ENCODE data around the gene NBPF8.
"Not testable (repeated sequence)": the region's sequence is repeated elsewhere in the genome, so short reads cannot be mapped to it uniquely, and the experiment has no call there.

Gene NBPF8

DNA sequence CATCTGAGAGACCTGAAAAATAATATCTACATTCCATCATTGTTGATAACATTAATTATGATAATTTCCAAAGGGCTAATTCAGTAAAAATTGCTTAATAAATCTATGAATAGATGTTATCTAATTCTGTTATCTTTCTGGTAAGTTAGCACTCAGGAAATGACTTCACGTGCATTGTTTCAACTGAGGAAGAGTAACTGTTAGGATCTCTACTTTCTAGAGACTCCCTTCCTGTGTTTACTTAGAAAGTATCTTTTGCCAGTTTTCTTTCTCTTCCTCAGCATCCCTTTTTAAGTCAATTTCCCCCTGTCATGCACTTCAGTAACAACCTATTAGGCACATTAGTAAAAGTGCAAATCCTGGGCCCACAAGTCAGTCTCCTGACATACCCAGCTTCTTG, 9.5 kb upstream of the NBPF8 start:
- not testable (repeated sequence) for H2AFZ ChIP-seq (ENCODE audit: low read length); H3K9ac ChIP-seq (ENCODE audit: low read length); H3K36me3 ChIP-seq (ENCODE audit: insufficient read depth, low read length); H3F3A ChIP-seq (ENCODE audit: insufficient read depth, low read length); H3K9me2 ChIP-seq (ENCODE audit: low read depth, low read length); H3K79me2 ChIP-seq (ENCODE audit: insufficient read depth, low read length); H3K4me3 ChIP-seq (ENCODE audit: low read depth, low read length, poor library complexity, severe bottlenecking); H3K4me2 ChIP-seq (ENCODE audit: low read length); H3K27me3 ChIP-seq (ENCODE audit: insufficient read depth, low read length); H3K4me1 ChIP-seq (ENCODE audit: insufficient read depth, low read length, severe bottlenecking); H3K9me3 ChIP-seq (ENCODE audit: low read length); H3K27ac ChIP-seq (ENCODE audit: low read depth, low read length, poor library complexity, severe bottlenecking); H4K20me1 ChIP-seq (ENCODE audit: insufficient read depth, low read length)

DNA sequence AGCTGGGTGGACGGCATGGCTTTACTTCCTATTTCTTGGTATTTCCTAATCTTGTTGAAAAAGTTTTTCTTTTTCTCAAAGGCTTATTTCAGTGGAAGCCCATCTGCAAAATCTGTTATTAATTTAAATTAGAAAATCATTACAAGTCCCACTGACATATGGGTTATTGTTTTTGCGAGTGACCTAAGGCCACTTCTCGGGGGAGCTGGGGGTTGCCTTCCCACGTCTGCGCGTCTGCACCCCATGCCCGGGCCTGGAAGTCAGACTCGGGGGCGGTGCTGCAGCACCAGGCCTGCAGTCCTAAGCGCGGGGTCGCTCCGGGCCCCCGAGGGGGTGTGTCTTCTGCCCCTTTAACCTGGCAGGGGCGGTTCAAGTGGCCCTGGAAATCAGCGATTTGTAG, 384 bp upstream of the NBPF8 start:
- Histone ChIP-seq H3K4me2 (ENCODE audit: low read length) (peak overlapping the region; percentile 32; the same call in 1 of the 2 replicates), H3K4me3 (ENCODE audit: low read depth, low read length, poor library complexity, severe bottlenecking) (peak overlapping the region; percentile 64)
- not testable (repeated sequence) for H3K9ac ChIP-seq (ENCODE audit: low read length); H3K79me2 ChIP-seq (ENCODE audit: insufficient read depth, low read length); H4K20me1 ChIP-seq (ENCODE audit: insufficient read depth, low read length); H3K27ac ChIP-seq (ENCODE audit: low read depth, low read length, poor library complexity, severe bottlenecking); H3K4me1 ChIP-seq (ENCODE audit: insufficient read depth, low read length, severe bottlenecking); H3K36me3 ChIP-seq (ENCODE audit: insufficient read depth, low read length); H3K9me2 ChIP-seq (ENCODE audit: low read depth, low read length); H2AFZ ChIP-seq (ENCODE audit: low read length); H3K9me3 ChIP-seq (ENCODE audit: low read length); H3K27me3 ChIP-seq (ENCODE audit: insufficient read depth, low read length); H3F3A ChIP-seq (ENCODE audit: insufficient read depth, low read length)

DNA sequence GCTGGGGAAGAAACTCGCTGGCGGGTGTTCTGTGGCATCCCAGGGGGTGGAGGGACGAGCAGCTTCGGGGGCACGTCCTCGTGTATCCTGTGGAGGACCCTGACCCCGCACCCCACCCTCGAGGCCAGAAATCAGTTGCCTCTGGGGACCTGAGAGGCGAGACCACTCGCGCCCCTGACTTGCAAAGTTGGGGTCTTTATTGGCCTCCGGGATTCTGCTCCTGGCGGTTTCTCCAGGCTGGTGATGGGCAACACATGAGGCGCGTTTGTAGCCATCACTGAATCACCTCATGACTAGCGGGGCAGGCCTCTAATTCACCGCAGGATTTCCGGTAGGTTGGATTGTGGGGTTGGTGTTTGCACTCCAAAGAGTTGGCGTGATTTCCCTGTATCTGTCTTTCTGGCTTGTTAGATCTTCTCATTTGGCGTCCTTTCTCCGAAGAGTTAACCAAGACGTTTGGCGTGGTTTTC, 692 bp downstream of the NBPF8 start:
- Histone ChIP-seq H3K9ac (ENCODE audit: low read length) (peak overlapping the region; percentile 59), H3K4me2 (ENCODE audit: low read length) (peak overlapping the region; percentile 76), H3K27ac (ENCODE audit: low read depth, low read length, poor library complexity, severe bottlenecking) (peak overlapping the region; percentile 30), H3K4me3 (ENCODE audit: low read depth, low read length, poor library complexity, severe bottlenecking) (peak overlapping the region; percentile 64)
- not testable (repeated sequence) for H4K20me1 ChIP-seq (ENCODE audit: insufficient read depth, low read length); H3K4me1 ChIP-seq (ENCODE audit: insufficient read depth, low read length, severe bottlenecking); H3K9me2 ChIP-seq (ENCODE audit: low read depth, low read length); H3K9me3 ChIP-seq (ENCODE audit: low read length); H3K27me3 ChIP-seq (ENCODE audit: insufficient read depth, low read length); H3F3A ChIP-seq (ENCODE audit: insufficient read depth, low read length); H2AFZ ChIP-seq (ENCODE audit: low read length); H3K36me3 ChIP-seq (ENCODE audit: insufficient read depth, low read length); H3K79me2 ChIP-seq (ENCODE audit: insufficient read depth, low read length)

DNA sequence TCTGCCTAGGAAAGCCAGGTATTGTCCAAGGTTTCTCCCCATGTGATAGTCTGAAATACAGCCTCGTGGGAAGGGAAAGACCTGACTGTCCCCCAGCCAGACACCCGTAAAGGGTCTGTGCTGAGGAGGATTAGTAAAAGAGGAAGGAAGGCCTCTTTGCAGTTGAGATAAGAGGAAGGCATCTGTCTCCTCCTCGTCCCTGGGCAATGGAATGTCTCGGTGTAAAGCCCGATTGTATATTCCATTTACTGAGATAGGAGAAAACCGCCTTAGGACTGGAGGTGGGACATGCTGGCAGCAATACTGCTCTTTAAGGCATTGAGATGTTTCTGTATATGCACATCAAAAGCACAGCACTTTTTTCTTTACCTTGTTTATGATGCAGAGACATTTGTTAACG, 10.2 kb downstream of the NBPF8 start:
- not testable (repeated sequence) for H3K9ac ChIP-seq (ENCODE audit: low read length); H4K20me1 ChIP-seq (ENCODE audit: insufficient read depth, low read length); H3K4me1 ChIP-seq (ENCODE audit: insufficient read depth, low read length, severe bottlenecking); H2AFZ ChIP-seq (ENCODE audit: low read length); H3K27me3 ChIP-seq (ENCODE audit: insufficient read depth, low read length); H3K4me2 ChIP-seq (ENCODE audit: low read length); H3K36me3 ChIP-seq (ENCODE audit: insufficient read depth, low read length); H3K79me2 ChIP-seq (ENCODE audit: insufficient read depth, low read length); H3K9me2 ChIP-seq (ENCODE audit: low read depth, low read length); H3K27ac ChIP-seq (ENCODE audit: low read depth, low read length, poor library complexity, severe bottlenecking); H3F3A ChIP-seq (ENCODE audit: insufficient read depth, low read length); H3K4me3 ChIP-seq (ENCODE audit: low read depth, low read length, poor library complexity, severe bottlenecking); H3K9me3 ChIP-seq (ENCODE audit: low read length)

DNA sequence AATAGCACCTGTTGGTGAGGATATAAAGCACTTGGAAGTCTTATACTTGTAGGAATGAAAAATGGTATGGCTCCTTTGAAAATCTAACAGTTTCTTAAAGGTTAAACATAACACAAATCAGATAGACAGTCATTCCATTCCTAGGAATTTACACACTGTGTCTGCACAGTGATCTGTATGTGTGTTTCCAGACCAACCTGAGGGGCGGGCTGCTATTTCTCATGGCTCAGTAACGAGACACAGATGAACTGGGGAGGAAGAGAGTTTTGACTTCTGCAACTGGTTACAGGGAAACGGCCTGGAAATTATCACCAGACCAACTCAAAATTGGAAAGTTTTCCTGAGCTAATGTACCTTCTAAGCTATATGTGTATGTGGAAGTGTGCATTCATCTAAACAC, 16.8 kb downstream of the NBPF8 start:
- not testable (repeated sequence) for H3K4me3 ChIP-seq (ENCODE audit: low read depth, low read length, poor library complexity, severe bottlenecking); H3K27me3 ChIP-seq (ENCODE audit: insufficient read depth, low read length); H3K9ac ChIP-seq (ENCODE audit: low read length)

DNA sequence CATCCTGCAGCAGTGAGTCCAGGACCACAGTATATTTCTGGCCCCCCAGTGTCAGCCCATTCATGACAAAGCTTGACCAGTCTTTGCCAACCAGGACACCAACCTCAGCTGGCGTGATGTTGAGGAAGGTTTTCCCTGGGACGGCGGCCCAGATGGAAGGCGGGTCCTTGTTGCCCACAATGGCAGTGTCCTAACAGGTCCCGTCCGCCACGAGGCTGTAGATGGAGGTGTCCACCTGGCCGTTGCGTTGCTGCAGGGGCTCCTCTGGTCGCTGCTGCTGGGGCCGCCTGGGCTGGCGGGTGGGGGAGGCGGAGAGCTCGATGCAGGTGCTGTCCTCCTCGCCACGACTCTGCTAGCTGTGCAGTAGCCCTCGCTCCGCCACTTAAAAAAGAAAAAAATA, 19.0 kb downstream of the NBPF8 start:
- not testable (repeated sequence) for H3K9ac ChIP-seq (ENCODE audit: low read length); H3F3A ChIP-seq (ENCODE audit: insufficient read depth, low read length); H3K36me3 ChIP-seq (ENCODE audit: insufficient read depth, low read length); H3K9me2 ChIP-seq (ENCODE audit: low read depth, low read length); H3K27me3 ChIP-seq (ENCODE audit: insufficient read depth, low read length); H2AFZ ChIP-seq (ENCODE audit: low read length); H3K79me2 ChIP-seq (ENCODE audit: insufficient read depth, low read length); H3K4me1 ChIP-seq (ENCODE audit: insufficient read depth, low read length, severe bottlenecking); H3K4me2 ChIP-seq (ENCODE audit: low read length); H3K4me3 ChIP-seq (ENCODE audit: low read depth, low read length, poor library complexity, severe bottlenecking); H4K20me1 ChIP-seq (ENCODE audit: insufficient read depth, low read length); H3K27ac ChIP-seq (ENCODE audit: low read depth, low read length, poor library complexity, severe bottlenecking); H3K9me3 ChIP-seq (ENCODE audit: low read length)

More for the DNA sequence above, 16.8 kb downstream of the NBPF8 start:
- H3K9me2 ChIP-seq (ENCODE audit: low read depth, low read length); H3K4me1 ChIP-seq (ENCODE audit: insufficient read depth, low read length, severe bottlenecking); H3K79me2 ChIP-seq (ENCODE audit: insufficient read depth, low read length); H3K36me3 ChIP-seq (ENCODE audit: insufficient read depth, low read length); H3F3A ChIP-seq (ENCODE audit: insufficient read depth, low read length); H3K4me2 ChIP-seq (ENCODE audit: low read length); H4K20me1 ChIP-seq (ENCODE audit: insufficient read depth, low read length); H2AFZ ChIP-seq (ENCODE audit: low read length); H3K9me3 ChIP-seq (ENCODE audit: low read length); H3K27ac ChIP-seq (ENCODE audit: low read depth, low read length, poor library complexity, severe bottlenecking): not testable (repeated sequence)

DNA sequence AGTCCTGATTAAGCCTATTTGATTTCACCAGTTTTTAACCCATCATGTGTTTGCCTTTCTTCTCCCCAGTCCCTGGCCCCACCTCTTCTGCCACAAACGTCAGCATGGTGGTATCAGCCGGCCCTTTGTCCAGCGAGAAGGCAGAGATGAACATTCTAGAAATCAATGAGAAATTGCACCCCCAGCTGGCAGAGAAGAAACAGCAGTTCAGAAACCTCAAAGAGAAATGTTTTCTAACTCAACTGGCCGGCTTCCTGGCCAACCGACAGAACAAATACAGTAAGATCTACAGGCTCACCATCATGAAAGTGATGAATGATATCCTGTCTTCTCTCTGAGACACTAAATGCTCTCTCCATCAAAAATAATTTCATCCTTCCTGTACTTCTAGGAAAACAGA, 34.3 kb downstream of the NBPF8 start:
- not testable (repeated sequence) for H3F3A ChIP-seq (ENCODE audit: insufficient read depth, low read length); H3K27me3 ChIP-seq (ENCODE audit: insufficient read depth, low read length); H3K9me2 ChIP-seq (ENCODE audit: low read depth, low read length); H2AFZ ChIP-seq (ENCODE audit: low read length); H3K9me3 ChIP-seq (ENCODE audit: low read length); H4K20me1 ChIP-seq (ENCODE audit: insufficient read depth, low read length); H3K27ac ChIP-seq (ENCODE audit: low read depth, low read length, poor library complexity, severe bottlenecking); H3K36me3 ChIP-seq (ENCODE audit: insufficient read depth, low read length); H3K9ac ChIP-seq (ENCODE audit: low read length); H3K4me3 ChIP-seq (ENCODE audit: low read depth, low read length, poor library complexity, severe bottlenecking); H3K4me1 ChIP-seq (ENCODE audit: insufficient read depth, low read length, severe bottlenecking); H3K79me2 ChIP-seq (ENCODE audit: insufficient read depth, low read length); H3K4me2 ChIP-seq (ENCODE audit: low read length)

Data from OCI-LY1 (cell line).